Measurements from ENCODE around the gene WNT4. TPM values are rescaled to one million over a fixed set of nuclear protein-coding genes. Genes with fewer than 3 reads are reported as not detected.

WNT4 gene
- total RNA-seq, 4 donors from 2014 or later, result 0.42 to 1.1 TPM; not detected in 2

- intact Hi-C loops (cut with DNase I; ENCODE audit: low total_unique reads), result loop anchor here (10.0 kb wide), 1 partner anchor 144 kb away; no protein-coding TSS in a partner anchor
- TF ChIP-seq POLR2A (IDR thresholded peaks at IDR 0.05), result no peak
- TF ChIP-seq CTCF (IDR thresholded peaks at IDR 0.05 in 4 of 5, conservative IDR thresholded peaks at IDR 0.05 in 1 of 5), result no peak
- in situ Hi-C loops (cut with MboI; ENCODE audit: low sequenced_read_pairs in 4 of 4), result no loop called here
These were observed 11.8 kb downstream of the WNT4 start for GRCh38 chr1:22131062-22131461.

GRCh38 chr1:22129501-22130117 lies 13.3 kb downstream of the WNT4 start:
- TF ChIP-seq CTCF (IDR thresholded peaks at IDR 0.05 in 4 of 5, conservative IDR thresholded peaks at IDR 0.05 in 1 of 5) (no peak), POLR2A (IDR thresholded peaks at IDR 0.05) (no peak)
- Histone ChIP-seq H3K27ac (no peak overlapping the region), H3K36me3 (no peaks in the 10 kb centered on the region), H3K4me1 (peaks cover 20 to 25% of the 10 kb centered on the region in 2 donors), H3K27me3 (no peaks in the 10 kb centered on the region), H3K4me3 (no peak overlapping the region), H3K9me3 (no peaks in the 10 kb centered on the region)
- DNase-seq (no peak), ATAC-seq (no peak)
- in situ Hi-C loops (cut with MboI; ENCODE audit: low sequenced_read_pairs in 4 of 4), result no loop called here
- intact Hi-C loops (cut with DNase I; ENCODE audit: low total_unique reads), result loop anchor here (10.0 kb wide), 1 partner anchor 145 kb away; no protein-coding TSS in a partner anchor

More at GRCh38 chr1:22131062-22131461, 11.8 kb downstream of the WNT4 start:
- Histone ChIP-seq H3K9me3 (no peaks in the 10 kb centered on the region), H3K27me3 (no peaks in the 10 kb centered on the region), H3K27ac (no peak overlapping the region), H3K4me3 (no peak overlapping the region), H3K36me3 (no peaks in the 10 kb centered on the region), H3K4me1 (peaks cover 20 to 25% of the 10 kb centered on the region in 2 donors)
- no peak for DNase-seq
- no peak for ATAC-seq

GRCh38 chr1:22128392-22128791 lies 14.5 kb downstream of the WNT4 start:
- Histone ChIP-seq H3K27me3 (no peaks in the 10 kb centered on the region), H3K36me3 (no peaks in the 10 kb centered on the region), H3K27ac (no peak overlapping the region), H3K4me3 (no peak overlapping the region), H3K4me1 (peaks cover 14 to 15% of the 10 kb centered on the region in 2 donors), H3K9me3 (no peaks in the 10 kb centered on the region)
- intact Hi-C loops (cut with DNase I; ENCODE audit: low total_unique reads), result no loop called here
- TF ChIP-seq CTCF (IDR thresholded peaks at IDR 0.05 in 4 of 5, conservative IDR thresholded peaks at IDR 0.05 in 1 of 5) (no peak), POLR2A (IDR thresholded peaks at IDR 0.05) (no peak)
- DNase-seq, result no peak
- in situ Hi-C loops (cut with MboI; ENCODE audit: low sequenced_read_pairs in 4 of 4), result no loop called here
- ATAC-seq, result no peak

GRCh38 chr1:22127731-22128130 lies 15.2 kb downstream of the WNT4 start:
- Histone ChIP-seq H3K27ac (no peak overlapping the region), H3K9me3 (no peaks in the 10 kb centered on the region), H3K4me1 (peaks cover 8% of the 10 kb centered on the region in 2 donors), H3K27me3 (no peaks in the 10 kb centered on the region), H3K4me3 (no peak overlapping the region), H3K36me3 (no peaks in the 10 kb centered on the region)
- no peak for TF ChIP-seq POLR2A (IDR thresholded peaks at IDR 0.05)
- TF ChIP-seq CTCF (IDR thresholded peaks at IDR 0.05 in 4 of 5, conservative IDR thresholded peaks at IDR 0.05 in 1 of 5), result no peak
- in situ Hi-C loops (cut with MboI; ENCODE audit: low sequenced_read_pairs in 4 of 4), result no loop called here
- no peak for ATAC-seq
- intact Hi-C loops (cut with DNase I; ENCODE audit: low total_unique reads), result no loop called here
- DNase-seq, result no peak

GRCh38 chr1:22127248-22127647 lies 15.6 kb downstream of the WNT4 start:
- Histone ChIP-seq H3K27ac (no peak overlapping the region), H3K4me3 (no peak overlapping the region), H3K27me3 (no peaks in the 10 kb centered on the region), H3K36me3 (no peaks in the 10 kb centered on the region), H3K4me1 (peaks cover 3% of the 10 kb centered on the region in 2 donors), H3K9me3 (no peaks in the 10 kb centered on the region)
- in situ Hi-C loops (cut with MboI; ENCODE audit: low sequenced_read_pairs in 4 of 4) (no loop called here), intact Hi-C loops (cut with DNase I; ENCODE audit: low total_unique reads) (no loop called here)
- TF ChIP-seq CTCF (IDR thresholded peaks at IDR 0.05 in 4 of 5, conservative IDR thresholded peaks at IDR 0.05 in 1 of 5) (no peak), POLR2A (IDR thresholded peaks at IDR 0.05) (no peak)
- DNase-seq (no peak), ATAC-seq (no peak)

Data from gastrocnemius medialis (tissue), 4 donors.